Kidney (tissue), 14 donors: Measurements from ENCODE around the gene GRID1. TPM values are rescaled to one million over a fixed set of nuclear protein-coding genes. Genes with fewer than 3 reads are reported as not detected.
A peak's percentile ranks its signal among the peaks of the same experiment; 100 is the strongest.

Source experiments
- DNase-seq, 5 donors: peaks; one replicate each; pipeline ENCODE4 v3.0.0-alpha.2; 2013 to 2020
- FAIRE-seq: peaks from 2 replicates; lab custom pipeline; 2012; peaks lifted over from hg19 to GRCh38; lab: Jason Lieb, UNC
- H3K27ac ChIP-seq, 2 donors: one replicate each; pipeline ENCODE4 v1.7.0; 2013; ENCODE audit warnings: low read depth in 2 of 2, low read length in 2 of 2, inconsistent platforms in 1 of 2
- H3K27me3 ChIP-seq: one replicate; pipeline ENCODE4 v1.7.1; 2013; ENCODE audit warnings: low read length, inconsistent platforms; ENCODE audit not compliant: control insufficient read depth, insufficient read depth
- H3K36me3 ChIP-seq, 3 donors: one replicate each; pipeline versions ENCODE4 v1.7.0 to v1.7.1; 2013; ENCODE audit warnings: low read length in 3 of 3, control low read depth in 1 of 3, inconsistent platforms in 1 of 3; ENCODE audit not compliant: insufficient read depth in 3 of 3, control insufficient read depth in 2 of 3
- H3K4me1 ChIP-seq, 3 donors: one replicate each; pipeline versions ENCODE4 v1.7.0 to v1.7.1; 2013; ENCODE audit warnings: low read length in 3 of 3, inconsistent platforms in 1 of 3, low read depth in 1 of 3; ENCODE audit not compliant: control insufficient read depth in 2 of 3, insufficient read depth in 2 of 3
- H3K4me3 ChIP-seq, 3 donors: one replicate each; pipeline versions ENCODE4 v1.7.0 to v1.8.1; 2013; ENCODE audit warnings: low read length in 3 of 3, control low read depth in 1 of 3, inconsistent platforms in 1 of 3
- H3K9ac ChIP-seq, 3 donors: one replicate each; pipeline versions ENCODE4 v1.7.0 to v1.7.1; 2013; ENCODE audit warnings: low read length in 3 of 3, control low read depth in 1 of 3, inconsistent platforms in 1 of 3
- H3K9me3 ChIP-seq, 3 donors: one replicate each; pipeline versions ENCODE4 v1.7.0 to v1.7.1; 2013; ENCODE audit warnings: low read length in 3 of 3, control low read depth in 1 of 3, inconsistent platforms in 1 of 3; ENCODE audit not compliant: control insufficient read depth in 2 of 3, insufficient read depth in 1 of 3
- intact Hi-C: fragments of 100-400 bp; cut with DNase I; formaldehyde crosslinking; loops from one replicate; pipeline ENCODE4 v1.11.1; 2022
- polyA plus RNA-seq: library from polyadenylated mRNA; stranded (reverse); fragments of 350-450 nt; fragmentation: Illumina TruSeq; extraction: RNeasy Lipid Tissue Mini Kit (QIAGEN cat#74804); gene quantifications from one replicate; pipeline ENCODE4 v1.2.3, GENCODE V29; 2014; ENCODE audit warnings: low read depth, low replicate concordance; ENCODE audit not compliant: insufficient read depth
- total RNA-seq: library from RNA; stranded (reverse); fragmentation: NEBNext Ultra II Directional; extraction: Animal tissue kit (Norgen Biotek cat#: 25700); gene quantifications from one replicate; pipeline ENCODE4 v1.2.1, GENCODE V29; 2021
- TF ChIP-seq, protein P1 (sequence below): IDR thresholded peaks from 3 replicates; pipeline ENCODE4 v1.5.1; 2012; ENCODE audit warnings: mild to moderate bottlenecking, moderate library complexity, borderline replicate concordance; ENCODE audit not compliant: insufficient read depth; ENCODE audit errors: extremely low read depth
- donor health status: control.
- donor health status: control.
- donor health status: control.
- donor health status: control.
- donor health status: control.
- donor health status: DM: yes; HTN: yes; CAD: no.
- donor health status: Normal renal cell carcinoma (clear cell type).

The GRID1 gene
- total and polyA plus RNA-seq, 2 donors from 2014 or later, result 0.37 to 1.4 TPM

DNA sequence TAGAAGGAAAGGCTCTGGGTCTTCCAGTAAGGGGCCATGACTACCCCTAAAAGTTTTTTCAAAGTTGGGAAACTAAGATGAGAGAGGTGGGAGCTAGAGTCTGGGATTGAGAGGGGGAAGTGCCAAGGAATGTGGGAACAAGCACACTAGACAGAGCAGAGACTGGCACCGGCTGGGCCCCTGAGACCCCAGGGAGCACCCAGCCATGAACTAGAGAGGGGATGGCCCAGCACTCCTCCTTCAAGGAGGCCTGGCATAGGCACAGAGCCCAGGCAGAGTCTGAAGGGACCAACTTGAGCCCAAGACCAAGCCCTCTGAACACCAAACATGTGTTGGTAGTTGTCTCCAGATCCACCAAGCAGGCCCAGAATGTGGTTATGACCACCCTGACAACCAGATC, 119.0 kb downstream of the GRID1 start:
- Histone ChIP-seq H3K9me3 (no peaks in the 10 kb centered on the region), H3K4me3 (no peak overlapping the region), H3K27ac (no peak overlapping the region), H3K4me1 (no peaks in the 10 kb centered on the region), H3K27me3 (no peaks in the 10 kb centered on the region), H3K36me3 (no peaks in the 10 kb centered on the region), H3K9ac (no peak overlapping the region)
- TF ChIP-seq, protein P1, sequence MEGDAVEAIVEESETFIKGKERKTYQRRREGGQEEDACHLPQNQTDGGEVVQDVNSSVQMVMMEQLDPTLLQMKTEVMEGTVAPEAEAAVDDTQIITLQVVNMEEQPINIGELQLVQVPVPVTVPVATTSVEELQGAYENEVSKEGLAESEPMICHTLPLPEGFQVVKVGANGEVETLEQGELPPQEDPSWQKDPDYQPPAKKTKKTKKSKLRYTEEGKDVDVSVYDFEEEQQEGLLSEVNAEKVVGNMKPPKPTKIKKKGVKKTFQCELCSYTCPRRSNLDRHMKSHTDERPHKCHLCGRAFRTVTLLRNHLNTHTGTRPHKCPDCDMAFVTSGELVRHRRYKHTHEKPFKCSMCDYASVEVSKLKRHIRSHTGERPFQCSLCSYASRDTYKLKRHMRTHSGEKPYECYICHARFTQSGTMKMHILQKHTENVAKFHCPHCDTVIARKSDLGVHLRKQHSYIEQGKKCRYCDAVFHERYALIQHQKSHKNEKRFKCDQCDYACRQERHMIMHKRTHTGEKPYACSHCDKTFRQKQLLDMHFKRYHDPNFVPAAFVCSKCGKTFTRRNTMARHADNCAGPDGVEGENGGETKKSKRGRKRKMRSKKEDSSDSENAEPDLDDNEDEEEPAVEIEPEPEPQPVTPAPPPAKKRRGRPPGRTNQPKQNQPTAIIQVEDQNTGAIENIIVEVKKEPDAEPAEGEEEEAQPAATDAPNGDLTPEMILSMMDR, result no peak
- FAIRE-seq, result no peak
- intact Hi-C loops, result no loop called here
- DNase-seq, result no peak

DNA sequence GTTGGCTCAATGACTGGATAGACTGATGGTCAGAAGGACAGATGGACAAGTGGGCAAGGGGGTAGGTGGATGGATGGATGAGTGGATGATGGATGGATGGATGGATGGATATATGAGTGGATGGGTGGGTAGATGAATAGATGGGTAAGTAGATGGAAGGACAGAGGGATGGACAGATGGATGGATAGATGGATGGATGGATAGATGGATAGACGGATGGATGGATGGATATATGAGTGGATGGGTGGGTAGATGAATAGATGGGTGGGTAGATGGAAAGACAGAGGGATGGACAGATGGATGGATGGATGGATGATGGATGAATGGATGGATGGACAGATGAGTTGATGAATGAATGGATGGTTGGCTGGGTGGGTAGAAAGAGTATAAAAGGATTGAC, 119.5 kb downstream of the GRID1 start:
- no peak overlapping the region for H3K4me3 ChIP-seq
- intact Hi-C loops, result no loop called here
- H3K36me3 ChIP-seq, result no peaks in the 10 kb centered on the region
- H3K9ac ChIP-seq, result no peak overlapping the region
- DNase-seq (no peak), FAIRE-seq (no peak)
- H3K9me3 ChIP-seq, result no peaks in the 10 kb centered on the region
- TF ChIP-seq, protein P1, result no peak
- H3K27ac ChIP-seq, result no peak overlapping the region
- H3K4me1 ChIP-seq, result no peaks in the 10 kb centered on the region
- no peaks in the 10 kb centered on the region for H3K27me3 ChIP-seq

DNA sequence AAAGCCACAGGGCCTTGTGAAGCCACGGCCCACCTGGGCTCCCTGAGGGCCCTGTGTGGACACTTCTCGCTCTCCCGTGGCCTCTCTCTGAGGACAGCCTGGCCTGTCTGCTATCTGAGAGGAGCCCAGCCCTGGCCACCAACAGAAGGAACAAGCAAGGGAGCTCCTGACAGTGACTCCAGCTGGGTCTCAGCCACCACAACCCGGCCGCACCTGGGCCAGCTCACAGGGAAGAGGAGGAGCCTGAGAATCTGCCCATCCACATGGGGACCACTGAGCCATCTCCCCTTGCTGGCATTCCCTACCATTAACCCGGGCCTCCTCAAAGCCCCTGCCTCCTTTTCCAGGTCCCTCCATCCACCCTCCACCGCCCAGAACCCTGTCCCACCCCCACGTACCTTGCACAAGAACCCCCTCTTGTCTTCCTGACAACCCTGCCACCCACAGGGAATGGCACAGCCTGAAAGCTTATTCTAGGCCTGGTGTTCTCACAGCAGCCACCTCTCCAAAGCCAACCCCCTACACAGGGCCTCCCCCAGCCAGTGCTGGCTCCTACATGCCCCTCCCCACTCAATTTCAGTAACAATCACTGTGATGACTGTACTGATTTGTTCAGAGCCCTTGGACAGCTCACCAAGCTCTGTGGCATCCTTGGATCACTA, 120.2 kb downstream of the GRID1 start:
- Histone ChIP-seq H3K9me3 (no peaks in the 10 kb centered on the region), H3K4me1 (no peaks in the 10 kb centered on the region), H3K36me3 (no peaks in the 10 kb centered on the region), H3K4me3 (no peak overlapping the region), H3K9ac (no peak overlapping the region), H3K27ac (no peak overlapping the region), H3K27me3 (no peaks in the 10 kb centered on the region)
- intact Hi-C loops, result no loop called here
- TF ChIP-seq, protein P1, result no peak
- FAIRE-seq (no peak), DNase-seq (peak in 1 of 5 donors; percentile 37)

DNA sequence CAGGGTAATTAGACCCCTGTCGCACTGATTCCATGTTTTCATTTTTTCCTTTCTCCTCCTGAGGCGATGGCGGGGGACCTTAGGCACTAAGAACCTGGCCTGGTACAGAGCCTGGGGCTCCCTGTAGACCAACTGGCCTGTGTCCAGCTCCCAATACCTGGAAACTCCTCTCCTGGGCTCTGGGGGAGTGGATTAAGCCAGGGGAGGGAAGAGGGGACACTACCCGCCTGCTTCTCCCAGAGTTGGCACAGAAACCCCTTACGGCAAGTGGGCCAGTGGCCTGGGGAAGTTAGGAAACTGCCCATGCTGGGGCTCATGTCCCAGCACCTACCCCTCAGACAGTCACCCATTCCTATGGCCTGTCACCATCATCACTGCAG, 121.6 kb downstream of the GRID1 start:
- Histone ChIP-seq H3K36me3 (no peaks in the 10 kb centered on the region), H3K9ac (no peak overlapping the region), H3K9me3 (no peaks in the 10 kb centered on the region), H3K27ac (no peak overlapping the region), H3K4me1 (no peaks in the 10 kb centered on the region), H3K27me3 (no peaks in the 10 kb centered on the region), H3K4me3 (no peak overlapping the region)
- FAIRE-seq (no peak), DNase-seq (peak in 1 of 5 donors; percentile 43)
- intact Hi-C loops, result no loop called here
- TF ChIP-seq, protein P1, result no peak
